Spleen (tissue), 11 donors: ENCODE data around the gene FHIT. TPM values are rescaled to one million over a fixed set of nuclear protein-coding genes. Genes with fewer than 3 reads are reported as not detected.

Experiments
- DNase-seq: peaks from one replicate; pipeline ENCODE4 v3.0.0-alpha.2; 2020
- H3K27ac ChIP-seq, 8 donors: fragments of 200-600 bp; sonication (generic) in 7 of 8; 1 replicate in 4 of 8; 2 replicates in 4 of 8; pipeline versions ENCODE4 v1.5.0 to v1.8.0; 2016 to 2021; ENCODE audit warnings: inconsistent platforms in 4 of 8, mild to moderate bottlenecking in 4 of 8, moderate library complexity in 1 of 8
- H3K27me3 ChIP-seq, 7 donors: fragments of 200-600 bp; sonication (generic) in 6 of 7; replicated peaks in 1 of 7; 1 replicate in 4 of 7; 2 replicates in 3 of 7; pipeline versions ENCODE4 v1.5.0 to v1.8.0; 2016 to 2021; ENCODE audit warnings: inconsistent platforms in 3 of 7, mild to moderate bottlenecking in 1 of 7
- H3K36me3 ChIP-seq, 6 donors: fragments of 200-600 bp; sonication (generic) in 5 of 6; 1 replicate in 4 of 6; 2 replicates in 2 of 6; pipeline versions ENCODE4 v1.5.0 to v1.8.0; 2016 to 2021; ENCODE audit warnings: inconsistent platforms in 2 of 6
- H3K4me1 ChIP-seq, 6 donors: fragments of 200-600 bp; sonication (generic) in 5 of 6; 1 replicate in 3 of 6; 2 replicates in 3 of 6; pipeline versions ENCODE4 v1.5.0 to v1.8.0; 2016 to 2021; ENCODE audit warnings: inconsistent platforms in 3 of 6
- H3K4me3 ChIP-seq, 8 donors: fragments of 200-600 bp; sonication (generic) in 7 of 8; 1 replicate in 4 of 8; 2 replicates in 4 of 8; pipeline versions ENCODE4 v1.5.0 to v1.8.0; 2016 to 2021; ENCODE audit warnings: inconsistent platforms in 4 of 8, mild to moderate bottlenecking in 4 of 8, moderate library complexity in 2 of 8
- H3K9me3 ChIP-seq, 8 donors: fragments of 200-600 bp; sonication (generic) in 7 of 8; 1 replicate in 4 of 8; 2 replicates in 4 of 8; pipeline versions ENCODE4 v1.5.0 to v1.8.0; 2016 to 2021; ENCODE audit warnings: inconsistent platforms in 4 of 8
- CTCF ChIP-seq, 11 experiments: fragments of 200-600 bp in 7 of 11; fragments of 450-650 bp in 4 of 11; sonication (generic) in 4 of 11; IDR thresholded peaks in 8 of 11; conservative IDR thresholded peaks in 3 of 11; 1 replicate in 7 of 11; 2 replicates in 4 of 11; pipeline versions ENCODE4 v1.4.0 to v1.8.0; 2016 to 2021; ENCODE audit warnings: antibody characterized with exemption in 11 of 11, inconsistent platforms in 4 of 11, mild to moderate bottlenecking in 1 of 11
- POLR2A ChIP-seq, 3 donors: fragments of 450-650 bp; IDR thresholded peaks; one replicate each; pipeline ENCODE4 v1.5.1; 2017; ENCODE audit warnings: antibody characterized with exemption in 3 of 3, mild to moderate bottlenecking in 1 of 3
- POLR2AphosphoS5 ChIP-seq, 3 donors: sonication (generic); formaldehyde crosslinking; IDR thresholded peaks; one replicate each; pipeline ENCODE4 v1.5.1; 2017; ENCODE audit warnings: antibody characterized with exemption in 3 of 3
- WGBS, 5 donors: extraction: QIAGEN DNeasy Blood & Tissue Kit in 3 of 5; methylation state at CpG; one replicate each; pipeline versions ENCODE4 v1.1.5 to v1.1.7; 2013 to 2018; 5-methylcytosine and 5-hydroxymethylcytosine counted together
- intact Hi-C: fragments of 100-400 bp; cut with DNase I; formaldehyde crosslinking; loops from one replicate; pipeline ENCODE4 v1.15.0; 2023; ENCODE audit warnings: low total_unique reads
- polyA plus RNA-seq, 3 donors: library from polyadenylated mRNA; stranded (reverse); fragments of 200-250 nt; gene quantifications; one replicate each; pipeline ENCODE4 v1.2.1, GENCODE V29; 2013
- total RNA-seq, 7 donors: library from RNA; depleted of rRNA in 3 of 7; stranded (reverse); fragments of >200 nt in 3 of 7; fragmentation: NEBNext Ultra II Directional in 4 of 7; extraction: Animal tissue kit (Norgen Biotek cat#: 25700) in 4 of 7; gene quantifications; one replicate each; pipeline versions ENCODE4 v1.1.0 to v1.2.1, GENCODE V29; 2016 to 2021
- donor health status: healthy with polysubstance abuse.
- donor health status: DM: no; HTN: no; CAD: no; lungs with moderate emphysema.
- donor health status: DM: no; HTN: no; CAD: no.
- donor health status: Bipolar disorder and iron deficiency.
- donor health status: healthy.
- donor health status: DM: no; HTN: no; CAD: no.
- donor health status: DM: yes; HTN: yes; CAD: no.

The FHIT gene
- total and polyA plus RNA-seq, 10 donors: 4.1 to 23.1 (median 12.2) TPM

- no peak for TF ChIP-seq POLR2AphosphoS5 (IDR thresholded peaks at IDR 0.05)
- no peak for TF ChIP-seq CTCF (IDR thresholded peaks at IDR 0.05 in 8 of 11, conservative IDR thresholded peaks at IDR 0.05 in 3 of 11)
- TF ChIP-seq POLR2A (IDR thresholded peaks at IDR 0.05): no peak
- no peaks in the 10 kb centered on the region for H3K27me3 ChIP-seq
- H3K36me3 ChIP-seq: no peaks in the 10 kb centered on the region
- intact Hi-C loops: no loop called here
- H3K9me3 ChIP-seq: peaks cover 0 to 53% (median 34%) of the 10 kb centered on the region in 8 donors
- WGBS, 5 donors: 40 to 100% (median 51%) methylated on average over 1 of the region's 1 CpG
- no peaks in the 10 kb centered on the region for H3K4me1 ChIP-seq
- H3K4me3 ChIP-seq: no peak overlapping the region
- no peak for DNase-seq
- no peak overlapping the region for H3K27ac ChIP-seq
Measured at GRCh38 chr3:60973321-60973720, 277.9 kb downstream of the FHIT start.

GRCh38 chr3:60972599-60972998 lies 278.7 kb downstream of the FHIT start:
- H3K9me3 ChIP-seq: peaks cover 0 to 53% (median 34%) of the 10 kb centered on the region in 8 donors
- no peaks in the 10 kb centered on the region for H3K27me3 ChIP-seq
- TF ChIP-seq POLR2A (IDR thresholded peaks at IDR 0.05) (no peak), POLR2AphosphoS5 (IDR thresholded peaks at IDR 0.05) (no peak), CTCF (IDR thresholded peaks at IDR 0.05 in 8 of 11, conservative IDR thresholded peaks at IDR 0.05 in 3 of 11) (no peak)
- H3K27ac ChIP-seq: no peak overlapping the region
- no peaks in the 10 kb centered on the region for H3K4me1 ChIP-seq
- DNase-seq: no peak
- no peak overlapping the region for H3K4me3 ChIP-seq
- no peaks in the 10 kb centered on the region for H3K36me3 ChIP-seq
- intact Hi-C loops: loop anchor here (1.0 kb wide), 1 partner anchor 56 kb away; no protein-coding TSS in a partner anchor

- no peak overlapping the region for H3K4me3 ChIP-seq
- intact Hi-C loops: no loop called here
- no peak for DNase-seq
- H3K27ac ChIP-seq: no peak overlapping the region
- 90 to 97% (median 95%) methylated on average over 4 of the region's 4 CpGs for WGBS, 5 donors
- TF ChIP-seq POLR2AphosphoS5 (IDR thresholded peaks at IDR 0.05): no peak
- no peak for TF ChIP-seq POLR2A (IDR thresholded peaks at IDR 0.05)
- TF ChIP-seq CTCF (IDR thresholded peaks at IDR 0.05 in 8 of 11, conservative IDR thresholded peaks at IDR 0.05 in 3 of 11): no peak
- no peaks in the 10 kb centered on the region for H3K36me3 ChIP-seq
- no peaks in the 10 kb centered on the region for H3K4me1 ChIP-seq
- H3K27me3 ChIP-seq: no peaks in the 10 kb centered on the region
- H3K9me3 ChIP-seq: peaks cover 0 to 63% (median 37%) of the 10 kb centered on the region in 8 donors
Measured at GRCh38 chr3:60970850-60971249, 280.4 kb downstream of the FHIT start.

GRCh38 chr3:60967141-60967540 lies 284.1 kb downstream of the FHIT start:
- WGBS, 5 donors: 74 to 95% (median 93%) methylated on average over 1 of the region's 1 CpG

More at GRCh38 chr3:60967141-60967540, 284.1 kb downstream of the FHIT start:
- H3K4me3 ChIP-seq: no peak overlapping the region
- TF ChIP-seq POLR2A (IDR thresholded peaks at IDR 0.05) (no peak), CTCF (IDR thresholded peaks at IDR 0.05 in 8 of 11, conservative IDR thresholded peaks at IDR 0.05 in 3 of 11) (no peak)
- no peaks in the 10 kb centered on the region for H3K27me3 ChIP-seq
- peaks cover 0 to 49% (median 34%) of the 10 kb centered on the region in 8 donors for H3K9me3 ChIP-seq
- DNase-seq: no peak
- H3K4me1 ChIP-seq: no peaks in the 10 kb centered on the region
- intact Hi-C loops: no loop called here
- no peak overlapping the region for H3K27ac ChIP-seq
- no peaks in the 10 kb centered on the region for H3K36me3 ChIP-seq
